Measurements from ENCODE around the gene BDH2. TPM values are rescaled to one million over a fixed set of nuclear protein-coding genes. Genes with fewer than 3 reads are reported as not detected.
A peak's percentile ranks its signal among the peaks of the same experiment; 100 is the strongest.

The BDH2 gene
- total RNA-seq, 1 donor from 2014 or later = 78.4 TPM

- no peak for DNase-seq (ENCODE audit: low read depth)
- TF ChIP-seq CTCF (conservative IDR thresholded peaks at IDR 0.05; ENCODE audit: low read depth, low read length) = no peak
- no peak overlapping the region for H3K4me3 ChIP-seq (ENCODE audit: low read depth, low read length)
Observed at GRCh38 chr4:103086551-103086950, 13.1 kb downstream of the BDH2 start.

GRCh38 chr4:103085555-103086196 is 14.0 kb downstream of the BDH2 start:
- H3K4me3 ChIP-seq (ENCODE audit: low read depth, low read length) = no peak overlapping the region
- no peak for DNase-seq (ENCODE audit: low read depth)
- no peak for TF ChIP-seq CTCF (conservative IDR thresholded peaks at IDR 0.05; ENCODE audit: low read depth, low read length)

GRCh38 chr4:103079621-103080020 is 20.0 kb downstream of the BDH2 start:
- no peak for TF ChIP-seq CTCF (conservative IDR thresholded peaks at IDR 0.05; ENCODE audit: low read depth, low read length)
- no peak overlapping the region for H3K4me3 ChIP-seq (ENCODE audit: low read depth, low read length)
- DNase-seq (ENCODE audit: low read depth) = no peak

DNA sequence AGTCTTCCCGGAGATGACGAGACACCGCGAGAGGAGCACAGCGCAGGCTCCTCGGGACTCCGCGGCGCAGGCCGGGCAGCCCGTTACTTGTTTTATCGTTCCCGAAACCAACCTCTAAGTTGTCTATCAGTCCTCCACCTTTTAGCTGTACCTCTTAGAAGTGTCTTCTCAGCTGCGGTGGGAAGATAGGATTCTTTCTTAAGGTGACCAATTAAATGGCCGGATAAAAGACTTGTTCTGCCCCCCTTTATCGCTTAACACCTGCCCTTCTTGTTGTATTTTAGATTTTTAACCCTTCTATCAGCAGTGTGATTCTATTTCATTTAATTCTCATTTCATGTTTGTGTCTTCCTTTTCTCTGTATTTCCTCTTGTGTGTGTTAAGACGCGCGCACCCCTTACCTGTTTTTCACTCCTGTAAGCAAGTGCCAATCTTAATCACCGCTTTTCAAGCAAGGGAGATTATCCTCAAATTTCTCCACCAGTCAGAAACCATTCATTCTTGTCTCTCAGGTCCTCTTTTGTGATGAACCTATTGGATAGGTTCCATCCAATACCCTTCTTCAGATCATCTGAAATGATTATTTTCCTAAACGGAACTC is 22.8 kb downstream of the BDH2 start, which contains the start of gene SLC9B2:
SLC9B2 (minus strand) TSS at position 15 of the 601 bp plus-strand sequence. CDS start 9,211 bp downstream, outside the sequence.
- DNase-seq (ENCODE audit: low read depth) = no peak
- TF ChIP-seq CTCF (conservative IDR thresholded peaks at IDR 0.05; ENCODE audit: low read depth, low read length) = no peak
- peak within 1 kb of the TSS; percentile 71 for H3K4me3 ChIP-seq (ENCODE audit: low read depth, low read length)

GRCh38 chr4:103075894-103076746 is 23.5 kb downstream of the BDH2 start:
- DNase-seq (ENCODE audit: low read depth) = no peak
- H3K4me3 ChIP-seq (ENCODE audit: low read depth, low read length) = peak overlapping the region; percentile 71
- no peak for TF ChIP-seq CTCF (conservative IDR thresholded peaks at IDR 0.05; ENCODE audit: low read depth, low read length)

DNA sequence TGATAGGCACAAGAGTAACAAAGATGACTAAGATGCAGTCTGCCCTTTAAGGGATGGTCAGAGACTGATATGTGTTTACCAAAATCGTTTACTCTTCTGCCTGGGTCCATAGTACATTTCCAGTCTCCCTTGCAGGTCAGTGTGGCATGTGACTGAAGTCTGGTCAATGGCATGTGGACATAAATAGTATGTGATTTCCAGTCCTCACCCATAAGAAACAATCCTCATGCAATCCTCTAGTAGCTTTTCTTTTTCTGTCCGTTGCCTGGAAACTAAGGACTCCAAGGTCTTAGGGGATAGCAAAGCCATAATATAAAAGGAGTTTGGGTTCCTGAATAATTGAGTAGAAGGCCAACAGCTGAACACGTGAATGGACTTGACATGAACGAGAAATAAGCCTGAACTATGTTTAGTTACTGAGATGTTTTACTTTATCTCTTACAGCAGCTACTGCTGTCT is 24.2 kb downstream of the BDH2 start:
- DNase-seq (ENCODE audit: low read depth) = no peak

More for the DNA sequence above, 24.2 kb downstream of the BDH2 start:
- no peak for TF ChIP-seq CTCF (conservative IDR thresholded peaks at IDR 0.05; ENCODE audit: low read depth, low read length)
- peak overlapping the region; percentile 71 for H3K4me3 ChIP-seq (ENCODE audit: low read depth, low read length)

Measured in epithelial cell of proximal tubule (primary cell).